ENCODE measurements around the gene TMCO4.

The TMCO4 gene

GRCh38 chr1:19744335-19744743, 55.4 kb downstream of the TMCO4 start:
- DNase-seq: no peak

DNA sequence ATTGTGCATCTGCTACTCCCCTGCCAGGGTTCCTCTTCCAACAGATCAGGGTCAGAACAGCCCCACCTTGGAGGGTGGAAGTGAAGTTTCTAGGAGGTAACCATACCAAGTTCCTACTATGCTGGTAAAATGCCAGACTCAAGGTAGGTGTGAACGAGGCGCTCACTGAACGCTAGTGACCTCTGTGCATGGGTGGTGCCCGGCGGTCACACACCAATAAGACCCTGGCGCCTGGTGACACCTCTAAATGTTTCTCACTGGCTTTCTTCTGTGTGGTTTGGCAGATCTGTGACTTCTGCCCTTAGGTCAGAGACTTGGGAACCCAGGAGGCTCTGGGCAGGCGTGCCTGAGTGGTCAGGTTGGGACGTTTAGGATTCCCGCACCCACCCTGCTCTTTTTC, 55.9 kb downstream of the TMCO4 start:
- no peak for DNase-seq

- DNase-seq: no peak
Measured at GRCh38 chr1:19743180-19743579, 56.5 kb downstream of the TMCO4 start.

- DNase-seq: no peak
Measured at GRCh38 chr1:19739628-19740027, 60.1 kb downstream of the TMCO4 start.

GRCh38 chr1:19738669-19739068, 61.0 kb downstream of the TMCO4 start:
- no peak for DNase-seq

GRCh38 chr1:19738076-19738475, 61.6 kb downstream of the TMCO4 start:
- DNase-seq: no peak

DNA sequence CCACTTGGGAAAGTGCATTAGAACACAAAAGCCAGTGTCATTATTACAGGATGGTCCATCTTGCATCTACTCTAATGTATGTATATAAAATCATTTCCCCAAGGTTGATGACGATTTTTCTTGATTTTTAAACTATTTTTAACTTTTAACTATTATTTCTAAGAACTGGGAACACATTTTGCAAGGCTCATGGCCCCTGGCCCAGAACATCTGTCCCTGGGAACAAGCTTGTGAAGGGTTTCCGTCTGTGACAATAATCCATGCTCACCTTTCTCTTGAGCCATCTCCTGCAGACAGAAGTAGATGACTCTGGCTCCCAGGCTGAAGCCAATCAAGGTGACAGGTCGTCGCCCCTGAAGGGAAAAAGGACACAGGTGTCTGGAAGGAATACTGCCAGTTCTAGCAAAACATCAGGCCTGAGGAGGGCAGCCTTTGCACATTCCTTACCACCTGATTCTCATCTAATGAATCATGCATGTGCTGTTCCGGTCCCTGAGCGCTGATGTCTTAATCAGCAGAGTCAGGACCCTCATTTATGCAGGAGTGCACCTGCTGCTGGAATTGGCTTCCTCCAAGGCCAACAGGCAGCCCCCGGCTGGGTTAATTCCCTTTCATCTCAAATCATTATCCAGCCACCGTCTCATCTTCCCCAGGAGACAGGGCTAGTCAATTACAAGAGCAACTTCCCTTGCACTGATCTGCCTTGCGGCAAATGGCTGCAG, 62.5 kb downstream of the TMCO4 start:
- no peak for DNase-seq

GRCh38 chr1:19735440-19736127, 64.1 kb downstream of the TMCO4 start:
- DNase-seq: no peak

- DNase-seq: no peak
Measured at GRCh38 chr1:19734472-19734999, 65.2 kb downstream of the TMCO4 start.

DNA sequence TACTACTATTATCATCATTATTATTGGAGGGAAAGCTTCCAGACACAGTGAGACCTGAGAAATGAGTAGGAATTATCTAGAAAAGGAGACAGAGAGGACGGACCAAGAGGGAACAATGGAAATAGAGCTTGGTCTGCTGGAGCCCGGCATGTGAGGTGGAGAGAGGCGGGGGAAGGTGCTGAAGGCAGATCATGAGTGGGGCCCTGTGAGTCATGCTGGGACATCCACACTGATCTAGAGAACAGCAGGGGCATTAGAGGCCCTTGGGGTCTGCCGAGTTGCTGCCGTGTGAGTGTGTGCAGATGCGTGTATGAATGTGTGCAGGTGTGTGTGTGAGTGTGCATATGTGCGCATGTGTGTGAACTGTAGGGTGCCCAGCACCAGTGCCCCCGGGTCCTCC, 65.7 kb downstream of the TMCO4 start:
- no peak for DNase-seq

- DNase-seq: no peak
Measured at GRCh38 chr1:19733615-19734014, 66.1 kb downstream of the TMCO4 start.

GRCh38 chr1:19731311-19731821, 68.3 kb downstream of the TMCO4 start:
- no peak for DNase-seq

GRCh38 chr1:19730793-19731192, 68.9 kb downstream of the TMCO4 start:
- no peak for DNase-seq

- DNase-seq: no peak
Measured at GRCh38 chr1:19730232-19730631, 69.5 kb downstream of the TMCO4 start.

DNA sequence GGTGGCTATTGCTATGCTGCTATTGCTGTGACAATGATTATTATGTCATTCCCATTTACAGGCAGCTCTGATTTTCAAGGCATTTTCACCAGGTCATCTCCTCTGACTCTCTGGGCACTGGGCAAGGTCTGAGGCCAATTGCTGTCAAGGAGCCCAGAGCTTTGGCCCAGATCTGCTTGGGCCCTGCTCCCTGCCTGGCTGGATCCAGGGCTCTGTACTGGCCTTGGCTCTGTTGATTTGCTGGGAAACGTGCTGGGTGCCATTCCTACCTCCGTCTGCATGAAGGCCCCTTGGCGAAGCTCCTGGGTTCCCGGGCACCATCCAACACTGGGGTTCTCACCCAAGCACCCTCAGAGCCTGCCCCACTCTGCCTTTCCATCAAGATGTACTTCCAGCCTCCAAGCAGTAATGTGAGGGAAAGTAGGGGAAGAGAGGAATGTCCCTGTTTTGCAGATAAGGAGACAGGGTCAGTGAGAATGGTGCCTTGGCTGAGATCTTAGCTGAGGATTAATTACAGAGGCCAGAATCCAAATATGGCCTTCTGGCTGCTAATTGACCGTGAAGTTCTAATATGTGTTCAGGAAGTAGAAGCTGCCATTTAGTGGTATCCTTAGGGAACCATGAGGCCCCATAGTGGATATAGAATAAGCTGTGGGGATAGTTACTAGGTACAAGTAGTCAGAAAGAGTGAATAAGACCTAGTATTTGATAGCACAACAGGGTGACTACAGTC, 71.1 kb downstream of the TMCO4 start:
- no peak for DNase-seq

DNA sequence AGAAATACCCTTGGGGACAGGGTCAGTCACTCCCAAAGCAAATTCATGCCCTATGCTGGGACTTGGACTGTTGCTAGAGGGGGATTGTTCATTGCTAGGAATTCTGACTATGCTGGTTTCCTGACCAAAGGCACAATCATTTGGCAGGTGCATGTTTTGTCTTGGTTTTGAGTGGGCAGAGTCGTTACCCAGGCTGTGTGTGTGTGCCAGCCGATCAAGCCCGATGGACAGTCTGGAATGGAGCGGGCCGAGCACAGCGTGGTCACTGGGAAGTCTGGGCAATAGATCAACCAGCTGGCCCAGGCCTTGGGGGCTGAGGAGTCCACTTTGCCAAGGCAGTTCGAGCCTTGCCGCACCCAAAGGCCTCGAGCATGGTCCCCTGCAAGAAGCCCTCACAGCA, 74.1 kb downstream of the TMCO4 start:
- DNase-seq: no peak

- no peak for DNase-seq
Measured at GRCh38 chr1:19723874-19724273, 75.8 kb downstream of the TMCO4 start.

DNA sequence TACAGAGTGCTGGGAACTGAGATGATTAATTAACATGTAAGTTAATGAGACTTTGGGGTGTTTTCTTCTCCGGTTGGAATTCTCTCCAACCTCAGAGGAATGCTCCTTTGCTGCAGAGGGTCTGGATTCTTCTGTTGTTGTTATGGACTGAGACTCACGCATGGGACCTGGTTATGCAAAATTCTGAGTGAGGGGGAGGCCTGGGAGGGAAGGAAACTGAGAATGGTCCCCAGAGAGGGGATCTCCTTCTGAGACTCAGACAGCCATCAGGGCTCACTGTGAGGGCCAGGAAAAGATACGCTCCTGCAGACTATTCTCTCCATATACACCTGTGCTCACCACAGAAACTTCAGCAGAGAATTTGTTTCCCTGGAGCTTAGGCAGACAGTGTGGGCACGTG, 78.7 kb downstream of the TMCO4 start:
- no peak for DNase-seq

- DNase-seq: no peak
Measured at GRCh38 chr1:19720174-19720573, 79.5 kb downstream of the TMCO4 start.

GRCh38 chr1:19717467-19717866, 82.2 kb downstream of the TMCO4 start:
- no peak for DNase-seq

DNA sequence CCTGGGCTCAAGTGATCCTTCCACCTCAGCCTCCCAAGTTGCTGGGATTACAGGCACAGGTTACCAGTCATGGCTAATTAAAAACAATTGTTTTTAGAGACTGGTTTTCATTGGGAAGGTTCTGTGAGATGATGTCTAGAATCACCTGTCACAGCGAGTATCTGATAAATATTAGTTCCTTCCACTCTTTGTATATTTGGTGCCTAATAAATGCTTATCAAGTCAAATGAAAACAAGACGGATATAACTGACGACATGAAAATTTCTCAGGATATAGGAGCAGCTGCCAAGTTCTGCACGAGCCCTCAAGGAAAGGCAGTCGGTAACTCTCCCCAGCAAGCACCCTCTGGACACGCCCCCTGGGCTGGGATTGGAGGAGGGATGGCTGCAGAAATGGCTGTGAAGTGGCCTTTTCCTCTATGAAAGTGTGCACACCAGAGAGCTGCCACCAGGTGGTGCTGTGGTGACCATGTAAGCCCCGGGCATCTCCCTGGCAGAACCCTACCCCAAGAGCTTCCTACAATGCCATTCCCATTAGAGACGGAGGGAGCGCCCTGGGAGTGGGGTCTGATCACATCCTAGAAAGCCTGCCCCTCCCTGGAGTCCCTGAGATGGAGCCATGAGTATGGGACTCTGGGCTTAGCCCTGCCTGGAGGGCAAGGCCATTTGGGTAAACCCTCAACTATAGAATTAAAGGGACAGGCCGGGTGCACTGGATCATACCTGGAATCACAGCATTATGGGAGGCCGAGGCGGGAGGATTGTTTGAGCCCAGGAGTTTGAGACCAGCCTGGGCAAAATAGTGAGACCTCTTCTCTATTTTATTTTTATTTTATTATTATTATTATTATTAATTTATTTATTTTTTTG, 84.1 kb downstream of the TMCO4 start:
- DNase-seq: peak; percentile 78

DNA sequence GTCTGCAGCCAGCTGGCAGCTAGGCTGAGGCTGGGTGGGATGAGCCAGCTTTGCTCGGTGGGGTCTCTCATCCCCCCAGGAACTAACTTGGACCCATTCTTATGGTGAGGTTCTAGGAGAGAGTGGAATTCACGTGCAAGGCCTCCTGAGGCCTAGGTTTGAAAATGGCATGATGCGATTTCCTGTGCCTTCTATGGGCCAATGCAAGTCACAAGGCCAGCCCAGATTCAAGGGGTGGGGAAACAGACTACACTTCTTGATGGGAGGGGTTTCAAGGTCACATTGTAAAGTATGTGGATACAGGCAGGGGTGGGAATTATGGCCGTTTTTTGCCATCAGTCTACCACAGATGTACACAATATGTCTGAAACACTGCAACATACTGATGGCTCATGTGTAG, 86.8 kb downstream of the TMCO4 start:
- DNase-seq: no peak
